HEK293 (cell line): ENCODE data around the gene ZDHHC24.

ENCODE experiments used
- CTCF ChIA-PET: fragments of 350-600 bp; formaldehyde crosslinking; extraction: SDS; loops from one replicate; lab custom pipeline; 2021; ENCODE audit warnings: antibody characterized with exemption; lab: Yijun Ruan, JAX
- POLR2A ChIA-PET: fragments of 300-600 bp; formaldehyde crosslinking; extraction: SDS; loops from one replicate; lab custom pipeline; 2020; ENCODE audit warnings: antibody characterized with exemption, inconsistent platforms; lab: Yijun Ruan, JAX
- H3K27ac ChIP-seq: fragments of 200-500 bp; sonication (Bioruptor generic); 2 replicates; pipeline ENCODE4 v1.5.1; 2014; ENCODE audit warnings: low read depth, low read length, control low read depth, inconsistent platforms; ENCODE audit errors: extremely low read depth
- H3K36me3 ChIP-seq, 2 experiments: fragments of 200-500 bp in 1 of 2; sonication (Bioruptor generic) in 1 of 2; 1 replicate in 1 of 2; 2 replicates in 1 of 2; pipeline ENCODE4 v1.5.1; 2014 to 2017; ENCODE audit warnings: inconsistent platforms in 2 of 2, low read length in 2 of 2; ENCODE audit not compliant: control insufficient read depth in 2 of 2, insufficient read depth in 1 of 2
- H3K4me1 ChIP-seq: fragments of 200-500 bp; sonication (Bioruptor generic); 2 replicates; pipeline ENCODE4 v1.5.1; 2014; ENCODE audit warnings: mild to moderate bottlenecking, low read length, inconsistent platforms; ENCODE audit not compliant: control insufficient read depth, insufficient read depth
- H3K4me3 ChIP-seq: 2 replicates; pipeline ENCODE4 v1.5.1; 2011; ENCODE audit warnings: low read depth, mild to moderate bottlenecking, control low read depth, low read length, moderate library complexity
- H3K9me3 ChIP-seq: fragments of 200-500 bp; sonication (Bioruptor generic); 2 replicates; pipeline ENCODE4 v1.5.1; 2014; ENCODE audit warnings: low read depth, low read length, inconsistent platforms; ENCODE audit not compliant: control insufficient read depth, insufficient read depth
- GLI4 ChIP-seq: fragments of 450-650 bp; formaldehyde crosslinking; IDR thresholded peaks from 2 replicates; pipeline ENCODE4 v1.5.1; 2016; ENCODE audit warnings: missing biosample characterization, missing genetic modification characterization
- OVOL3 ChIP-seq: fragments of 450-650 bp; formaldehyde crosslinking; IDR thresholded peaks from 2 replicates; pipeline ENCODE4 v1.5.1; 2016; ENCODE audit warnings: missing biosample characterization, missing genetic modification characterization
- PRDM6 ChIP-seq: fragments of 450-650 bp; formaldehyde crosslinking; IDR thresholded peaks from 2 replicates; pipeline ENCODE4 v1.5.1; 2017; ENCODE audit warnings: missing biosample characterization, missing genetic modification characterization
- WT1 ChIP-seq: fragments of 450-650 bp; formaldehyde crosslinking; IDR thresholded peaks from 2 replicates; pipeline ENCODE4 v1.5.1; 2016; ENCODE audit warnings: missing biosample characterization, missing genetic modification characterization
- YY2 ChIP-seq: fragments of 450-650 bp; formaldehyde crosslinking; IDR thresholded peaks from 2 replicates; pipeline ENCODE4 v1.5.1; 2016; ENCODE audit warnings: missing biosample characterization, missing genetic modification characterization
- ZBTB17 ChIP-seq: fragments of 450-650 bp; formaldehyde crosslinking; IDR thresholded peaks from 2 replicates; pipeline ENCODE4 v1.5.1; 2016; ENCODE audit warnings: missing biosample characterization, missing genetic modification characterization
- ZFP37 ChIP-seq: fragments of 450-650 bp; formaldehyde crosslinking; IDR thresholded peaks from 2 replicates; pipeline ENCODE4 v1.5.1; 2016; ENCODE audit warnings: missing biosample characterization, missing genetic modification characterization
- ZNF112 ChIP-seq: fragments of 450-650 bp; formaldehyde crosslinking; IDR thresholded peaks from 2 replicates; pipeline ENCODE4 v1.5.0; 2017; ENCODE audit warnings: missing biosample characterization, missing genetic modification characterization
- ZNF157 ChIP-seq: fragments of 450-650 bp; formaldehyde crosslinking; IDR thresholded peaks from 2 replicates; pipeline ENCODE4 v1.5.1; 2016; ENCODE audit warnings: missing biosample characterization, missing genetic modification characterization
- ZNF223 ChIP-seq: fragments of 450-650 bp; formaldehyde crosslinking; IDR thresholded peaks from 2 replicates; pipeline ENCODE4 v1.5.1; 2016; ENCODE audit warnings: missing biosample characterization, missing genetic modification characterization
- ZNF274 ChIP-seq, 2 experiments: fragments of 200-500 bp in 1 of 2; fragments of 450-650 bp in 1 of 2; sonication (Bioruptor generic) in 1 of 2; formaldehyde crosslinking in 1 of 2; IDR thresholded peaks; 2 replicates each; pipeline versions ENCODE4 v1.5.1 to v1.6.1; 2014 to 2016; ENCODE audit warnings: borderline replicate concordance in 1 of 2, inconsistent platforms in 1 of 2, low read length in 1 of 2, missing biosample characterization in 1 of 2, missing genetic modification characterization in 1 of 2
- ZNF324 ChIP-seq: fragments of 450-650 bp; formaldehyde crosslinking; IDR thresholded peaks from 2 replicates; pipeline ENCODE4 v1.5.1; 2016; ENCODE audit warnings: missing biosample characterization, missing genetic modification characterization
- ZNF394 ChIP-seq: fragments of 450-650 bp; formaldehyde crosslinking; IDR thresholded peaks from 2 replicates; pipeline ENCODE4 v1.5.1; 2016; ENCODE audit warnings: missing biosample characterization, missing genetic modification characterization, mild to moderate bottlenecking, moderate library complexity, borderline replicate concordance
- ZNF398 ChIP-seq: fragments of 450-650 bp; formaldehyde crosslinking; IDR thresholded peaks from 2 replicates; pipeline ENCODE4 v1.5.1; 2017; ENCODE audit warnings: missing biosample characterization, missing genetic modification characterization
- ZNF416 ChIP-seq: fragments of 450-650 bp; formaldehyde crosslinking; IDR thresholded peaks from 2 replicates; pipeline ENCODE4 v1.5.1; 2016; ENCODE audit warnings: missing biosample characterization, missing genetic modification characterization
- ZNF433 ChIP-seq: fragments of 450-650 bp; formaldehyde crosslinking; IDR thresholded peaks from 2 replicates; pipeline ENCODE4 v1.5.1; 2016; ENCODE audit warnings: missing biosample characterization, missing genetic modification characterization, low read depth
- ZNF664 ChIP-seq: fragments of 450-650 bp; formaldehyde crosslinking; IDR thresholded peaks from 2 replicates; pipeline ENCODE4 v1.5.1; 2016; ENCODE audit warnings: missing biosample characterization, missing genetic modification characterization
- ZNF843 ChIP-seq: fragments of 450-650 bp; formaldehyde crosslinking; IDR thresholded peaks from 2 replicates; pipeline ENCODE4 v1.5.1; 2016; ENCODE audit warnings: missing biosample characterization, missing genetic modification characterization
- ZSCAN16 ChIP-seq: fragments of 450-650 bp; formaldehyde crosslinking; IDR thresholded peaks from 2 replicates; pipeline ENCODE4 v1.5.1; 2016; ENCODE audit warnings: missing biosample characterization, missing genetic modification characterization

ZDHHC24 gene

GRCh38 chr11:66563832-66564231 is 18.0 kb upstream of the ZDHHC24 start:
- Histone ChIP-seq H3K36me3 (no peaks in the 10 kb centered on the region), H3K27ac (no peak overlapping the region), H3K9me3 (no peaks in the 10 kb centered on the region), H3K4me3 (no peak overlapping the region), H3K4me1 (no peaks in the 10 kb centered on the region)
- TF ChIP-seq WT1 (tag by site-specific recombination) (no peak), ZNF223 (no peak), ZNF664 (tag by site-specific recombination) (no peak), ZSCAN16 (no peak)
- ChIA-PET CTCF (interaction anchor here (0.6 to 0.8 kb wide), 2 partner anchors 16 to 146 kb away, joined by 3 to 4 read pairs; no protein-coding TSS in a partner anchor), POLR2A (interaction anchor here (2.3 kb wide), 1 partner anchor 18 kb away, joined by 9 read pairs; the partner anchor contains the start of genes ACTN3 and ZDHHC24)

GRCh38 chr11:66562907-66563583 is 17.2 kb upstream of the ZDHHC24 start:
- no peak overlapping the region for H3K4me3 ChIP-seq
- POLR2A ChIA-PET = interaction anchor here (2.3 kb wide), 1 partner anchor 17 kb away, joined by 9 read pairs; the partner anchor contains the start of genes ACTN3 and ZDHHC24
- no peak overlapping the region for H3K27ac ChIP-seq
- no peaks in the 10 kb centered on the region for H3K36me3 ChIP-seq
- no peaks in the 10 kb centered on the region for H3K9me3 ChIP-seq
- no peaks in the 10 kb centered on the region for H3K4me1 ChIP-seq
- TF ChIP-seq GLI4 (tag by site-specific recombination) = no peak
- TF ChIP-seq YY2 (tag by site-specific recombination) = no peak
- TF ChIP-seq ZBTB17 (tag by site-specific recombination) = no peak
- TF ChIP-seq ZNF274 (IDR thresholded peaks at IDR 0.05; ENCODE audit: low read length) = no peak
- no peak for TF ChIP-seq ZNF274 (tag by site-specific recombination; IDR thresholded peaks at IDR 0.05; ENCODE audit: borderline replicate concordance)
- no peak for TF ChIP-seq ZNF324 (tag by site-specific recombination)
- TF ChIP-seq ZNF416 (tag by site-specific recombination) = no peak
- no peak for TF ChIP-seq ZNF394 (tag by site-specific recombination)
- TF ChIP-seq PRDM6 (tag by site-specific recombination) = no peak
- no peak for TF ChIP-seq ZFP37 (tag by site-specific recombination)
- no peak for TF ChIP-seq OVOL3 (tag by site-specific recombination)
- TF ChIP-seq ZNF157 (tag by site-specific recombination) = no peak
- no peak for TF ChIP-seq ZNF433 (tag by site-specific recombination)
- no peak for TF ChIP-seq ZNF112
- no peak for TF ChIP-seq ZNF398
- TF ChIP-seq ZNF843 (tag by site-specific recombination) = no peak
- CTCF ChIA-PET = interaction anchor here (0.6 to 1.0 kb wide), 6 partner anchors 17 to 145 kb away, joined by 3 to 4 read pairs (median 4); partner anchors contain the start of gene ZDHHC24
